BLaER1 (cell line): ENCODE data around the gene EFNA5.

ENCODE experiments used
- H3K27ac ChIP-seq: shearing (Covaris generic); formaldehyde crosslinking; 2 replicates; pipeline ENCODE4 v1.8.1; 2022
- H3K27me3 ChIP-seq: shearing (Covaris generic); formaldehyde crosslinking; 2 replicates; pipeline ENCODE4 v1.8.1; 2022
- H3K36me3 ChIP-seq: shearing (Covaris generic); formaldehyde crosslinking; 2 replicates; pipeline ENCODE4 v1.8.1; 2022
- H3K4me1 ChIP-seq: shearing (Covaris generic); formaldehyde crosslinking; 2 replicates; pipeline ENCODE4 v1.8.1; 2022
- H3K4me2 ChIP-seq: shearing (Covaris generic); formaldehyde crosslinking; 2 replicates; pipeline ENCODE4 v1.8.1; 2022
- H3K4me3 ChIP-seq: shearing (Covaris generic); formaldehyde crosslinking; 2 replicates; pipeline ENCODE4 v1.8.1; 2022
- H3K9ac ChIP-seq: shearing (Covaris generic); formaldehyde crosslinking; 2 replicates; pipeline ENCODE4 v1.8.1; 2022
- H3K9me3 ChIP-seq: shearing (Covaris generic); formaldehyde crosslinking; 2 replicates; pipeline ENCODE4 v1.8.1; 2022
- H4K20me1 ChIP-seq: shearing (Covaris generic); formaldehyde crosslinking; 2 replicates; pipeline ENCODE4 v1.8.1; 2022
- Cebpa-rat ChIP-seq: shearing (Covaris generic); IDR thresholded peaks from 2 replicates; pipeline ENCODE4 v1.8.1; 2022

Gene EFNA5

GRCh38 chr5:107430071-107430625 lies 240.6 kb downstream of the EFNA5 start:
- no peak overlapping the region for H3K4me3 ChIP-seq
- H3K9ac ChIP-seq: no peak overlapping the region
- H3K27me3 ChIP-seq: no peaks in the 10 kb centered on the region
- H3K27ac ChIP-seq: no peak overlapping the region
- no peaks in the 10 kb centered on the region for H3K36me3 ChIP-seq
- H4K20me1 ChIP-seq: no peaks in the 10 kb centered on the region
- TF ChIP-seq Cebpa-rat: no peak
- H3K4me1 ChIP-seq: no peaks in the 10 kb centered on the region
- H3K4me2 ChIP-seq: peak overlapping the region; percentile 39; the same call in 1 of the 2 replicates
- no peaks in the 10 kb centered on the region for H3K9me3 ChIP-seq

DNA sequence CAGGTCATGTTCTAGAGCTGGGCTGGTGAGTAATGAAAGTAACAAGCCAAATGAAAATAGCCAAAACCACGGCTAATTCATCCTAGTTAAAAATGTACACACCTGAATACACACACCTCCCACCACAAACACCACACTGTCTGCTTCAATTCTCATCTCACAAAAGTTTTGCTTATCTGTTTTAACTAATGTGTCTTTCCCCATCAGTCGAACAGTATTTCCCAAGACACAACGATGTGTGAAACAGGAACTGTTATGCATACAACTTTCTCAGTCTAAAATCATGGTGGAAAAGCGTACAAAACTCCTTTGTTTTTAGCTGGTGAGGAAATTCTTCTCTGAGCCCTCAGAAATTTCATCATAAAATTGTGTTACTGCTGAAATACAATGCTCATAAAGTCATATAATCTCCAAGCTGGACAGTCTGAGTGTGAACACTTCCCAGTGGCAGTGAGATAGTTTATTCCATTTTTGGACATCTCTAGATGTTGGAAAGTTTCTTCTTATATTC lies 242.4 kb downstream of the EFNA5 start:
- H3K4me2 ChIP-seq: no peak overlapping the region

GRCh38 chr5:107426872-107427271 lies 243.9 kb downstream of the EFNA5 start:
- H3K9me3 ChIP-seq: no peaks in the 10 kb centered on the region
- TF ChIP-seq Cebpa-rat: no peak
- H3K27ac ChIP-seq: no peak overlapping the region
- no peaks in the 10 kb centered on the region for H3K36me3 ChIP-seq
- H3K9ac ChIP-seq: no peak overlapping the region
- no peaks in the 10 kb centered on the region for H3K4me1 ChIP-seq
- H3K4me2 ChIP-seq: no peak overlapping the region
- H4K20me1 ChIP-seq: no peaks in the 10 kb centered on the region
- H3K27me3 ChIP-seq: no peaks in the 10 kb centered on the region
- H3K4me3 ChIP-seq: no peak overlapping the region

More for the DNA sequence above, 242.4 kb downstream of the EFNA5 start:
- Histone ChIP-seq H3K27me3 (no peaks in the 10 kb centered on the region), H3K9me3 (no peaks in the 10 kb centered on the region), H3K4me1 (no peaks in the 10 kb centered on the region), H4K20me1 (no peaks in the 10 kb centered on the region), H3K4me3 (no peak overlapping the region), H3K36me3 (no peaks in the 10 kb centered on the region), H3K9ac (no peak overlapping the region), H3K27ac (no peak overlapping the region)
- TF ChIP-seq Cebpa-rat: no peak

DNA sequence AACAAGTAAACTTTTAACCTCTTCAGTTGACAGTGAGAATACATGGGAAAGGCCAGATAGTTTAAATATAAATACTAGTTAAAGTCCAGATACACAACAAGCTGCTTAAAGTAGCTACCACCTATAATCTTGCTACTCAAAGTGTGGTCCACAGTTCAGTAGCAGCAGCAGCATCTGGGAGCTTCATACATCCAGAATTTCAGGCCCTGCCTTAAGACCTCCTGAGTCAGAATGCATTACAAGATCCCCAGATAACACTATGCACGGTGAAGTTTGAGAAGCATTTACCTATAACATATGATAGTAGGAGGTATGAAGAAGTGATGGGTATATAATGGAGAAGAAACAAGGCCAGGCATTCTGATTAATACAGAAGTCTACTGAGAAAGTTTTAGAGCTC lies 244.5 kb downstream of the EFNA5 start:
- Histone ChIP-seq H3K4me2 (no peak overlapping the region), H3K36me3 (no peaks in the 10 kb centered on the region), H3K9ac (no peak overlapping the region), H4K20me1 (no peaks in the 10 kb centered on the region), H3K9me3 (no peaks in the 10 kb centered on the region), H3K27ac (no peak overlapping the region), H3K4me1 (no peaks in the 10 kb centered on the region), H3K27me3 (no peaks in the 10 kb centered on the region), H3K4me3 (no peak overlapping the region)
- TF ChIP-seq Cebpa-rat: no peak

DNA sequence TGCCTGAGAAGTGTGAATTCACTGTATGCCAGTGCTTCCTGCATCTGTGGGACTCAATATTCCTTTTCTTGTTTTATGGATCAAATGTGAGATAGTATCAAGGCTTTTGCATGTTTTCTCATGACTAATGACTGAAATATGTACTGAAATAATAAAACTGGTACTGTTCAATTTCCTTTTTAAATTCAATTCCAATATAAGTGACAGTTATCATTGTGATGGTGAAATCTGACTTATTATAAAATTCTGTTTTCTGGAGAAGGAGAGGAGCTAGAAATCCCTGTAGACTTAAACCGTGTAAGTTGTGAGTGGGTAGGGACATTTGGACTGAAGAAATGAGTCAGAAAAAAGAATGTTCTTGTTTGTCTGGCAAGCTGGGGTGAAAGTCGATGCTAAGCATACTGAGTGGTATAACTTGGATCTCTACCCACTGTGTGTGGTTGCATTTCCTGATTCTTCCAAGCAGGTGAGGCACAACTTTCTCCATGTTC lies 245.2 kb downstream of the EFNA5 start:
- no peak overlapping the region for H3K27ac ChIP-seq
- no peaks in the 10 kb centered on the region for H3K36me3 ChIP-seq
- no peaks in the 10 kb centered on the region for H3K9me3 ChIP-seq
- H3K27me3 ChIP-seq: no peaks in the 10 kb centered on the region
- H4K20me1 ChIP-seq: no peaks in the 10 kb centered on the region
- H3K4me2 ChIP-seq: no peak overlapping the region
- H3K4me3 ChIP-seq: no peak overlapping the region
- TF ChIP-seq Cebpa-rat: no peak
- no peaks in the 10 kb centered on the region for H3K4me1 ChIP-seq
- H3K9ac ChIP-seq: no peak overlapping the region

GRCh38 chr5:107424491-107424890 lies 246.2 kb downstream of the EFNA5 start:
- no peaks in the 10 kb centered on the region for H3K36me3 ChIP-seq
- H3K27me3 ChIP-seq: no peaks in the 10 kb centered on the region
- no peaks in the 10 kb centered on the region for H4K20me1 ChIP-seq
- H3K27ac ChIP-seq: no peak overlapping the region
- no peak overlapping the region for H3K4me3 ChIP-seq
- no peaks in the 10 kb centered on the region for H3K9me3 ChIP-seq
- no peak overlapping the region for H3K9ac ChIP-seq
- no peak overlapping the region for H3K4me2 ChIP-seq
- no peaks in the 10 kb centered on the region for H3K4me1 ChIP-seq
- no peak for TF ChIP-seq Cebpa-rat

DNA sequence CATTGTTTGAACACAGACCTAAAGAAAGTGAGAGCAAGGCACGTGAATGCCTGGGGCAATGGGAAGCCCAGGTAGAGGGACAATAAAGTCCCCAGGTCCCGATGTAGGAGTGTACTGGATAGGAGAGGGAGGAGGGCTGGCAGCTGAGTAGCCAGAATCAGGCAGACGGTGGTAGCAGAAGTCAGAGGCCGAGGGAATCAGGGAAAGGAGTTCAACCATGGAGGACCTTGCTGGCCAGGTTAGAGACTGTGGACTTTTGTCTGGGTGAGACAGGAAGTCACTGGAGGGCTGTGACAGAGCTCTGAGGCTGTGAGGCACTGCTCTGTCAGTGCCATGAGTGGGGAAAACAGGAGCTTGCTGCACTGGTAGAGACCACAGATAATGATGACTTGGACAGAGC lies 248.2 kb downstream of the EFNA5 start:
- no peak for TF ChIP-seq Cebpa-rat
- H3K4me2 ChIP-seq: no peak overlapping the region
- H3K27ac ChIP-seq: no peak overlapping the region
- no peaks in the 10 kb centered on the region for H3K9me3 ChIP-seq
- H3K4me3 ChIP-seq: no peak overlapping the region
- no peak overlapping the region for H3K9ac ChIP-seq
- no peaks in the 10 kb centered on the region for H3K4me1 ChIP-seq
- no peaks in the 10 kb centered on the region for H4K20me1 ChIP-seq
- no peaks in the 10 kb centered on the region for H3K27me3 ChIP-seq
- H3K36me3 ChIP-seq: no peaks in the 10 kb centered on the region

DNA sequence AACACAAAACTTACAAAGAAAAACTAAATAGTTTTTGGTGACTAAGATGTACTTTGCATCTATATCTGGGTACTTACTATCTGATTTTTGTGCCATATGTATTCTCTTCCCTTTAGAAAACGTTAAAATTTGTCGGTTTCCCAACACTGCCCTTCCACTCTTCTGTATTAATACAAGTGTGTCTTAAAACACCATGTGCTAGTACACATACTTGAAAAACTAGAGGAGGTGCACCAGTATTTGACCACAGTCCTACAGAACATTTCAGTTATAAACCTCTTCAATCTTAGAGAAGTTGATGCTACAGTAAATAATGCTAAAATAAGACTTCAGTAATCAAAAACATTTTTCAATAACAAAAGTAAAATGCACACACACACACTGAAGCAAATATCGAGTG lies 251.2 kb downstream of the EFNA5 start:
- no peak overlapping the region for H3K27ac ChIP-seq
- no peak overlapping the region for H3K4me2 ChIP-seq
- no peak for TF ChIP-seq Cebpa-rat
- H3K4me3 ChIP-seq: no peak overlapping the region
- H3K9ac ChIP-seq: no peak overlapping the region
- H3K27me3 ChIP-seq: no peaks in the 10 kb centered on the region
- H3K9me3 ChIP-seq: no peaks in the 10 kb centered on the region
- H4K20me1 ChIP-seq: no peaks in the 10 kb centered on the region
- H3K36me3 ChIP-seq: no peaks in the 10 kb centered on the region
- no peaks in the 10 kb centered on the region for H3K4me1 ChIP-seq

DNA sequence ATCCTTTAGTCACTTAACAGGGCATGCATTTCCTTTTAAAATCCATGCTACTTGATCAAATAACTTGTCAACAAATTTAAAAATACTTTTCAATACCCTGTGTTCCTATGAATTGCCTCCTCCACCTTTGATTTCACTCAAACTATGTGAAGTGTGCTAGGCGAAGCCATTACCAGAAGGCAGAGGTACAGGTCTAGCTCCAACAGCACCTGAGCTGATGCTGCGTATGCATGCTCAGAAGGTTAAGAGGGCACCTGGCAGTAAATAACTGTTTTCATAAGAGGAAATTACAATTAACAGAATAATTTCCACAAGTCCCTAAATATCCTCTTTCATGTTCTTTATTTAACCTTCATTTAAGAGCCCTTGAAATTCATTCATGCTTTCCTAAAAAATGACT lies 251.8 kb downstream of the EFNA5 start:
- no peak for TF ChIP-seq Cebpa-rat
- H3K36me3 ChIP-seq: no peaks in the 10 kb centered on the region
- H4K20me1 ChIP-seq: no peaks in the 10 kb centered on the region
- no peak overlapping the region for H3K4me2 ChIP-seq
- no peaks in the 10 kb centered on the region for H3K9me3 ChIP-seq
- H3K4me3 ChIP-seq: no peak overlapping the region
- H3K9ac ChIP-seq: no peak overlapping the region
- no peaks in the 10 kb centered on the region for H3K27me3 ChIP-seq
- H3K4me1 ChIP-seq: no peaks in the 10 kb centered on the region
- no peak overlapping the region for H3K27ac ChIP-seq

DNA sequence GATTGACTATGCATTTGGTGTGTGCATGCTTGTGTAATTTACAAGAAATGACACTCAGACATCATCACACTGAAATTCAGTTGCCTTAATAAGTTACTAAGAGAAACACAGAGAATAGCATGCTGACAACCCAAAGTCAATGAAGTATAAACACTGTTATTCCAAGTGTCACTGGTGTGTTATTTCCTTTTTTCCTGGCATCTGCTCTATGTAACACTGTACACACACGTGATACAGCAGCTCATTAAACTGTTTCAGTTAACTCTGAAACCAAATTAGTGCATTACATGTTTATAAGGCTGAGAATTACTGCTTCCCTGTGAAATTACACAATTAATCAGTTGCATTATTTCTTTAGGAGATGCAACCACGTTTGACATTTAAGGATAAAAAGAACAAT lies 252.7 kb downstream of the EFNA5 start:
- H4K20me1 ChIP-seq: no peaks in the 10 kb centered on the region
- no peak overlapping the region for H3K4me2 ChIP-seq
- TF ChIP-seq Cebpa-rat: no peak
- no peaks in the 10 kb centered on the region for H3K9me3 ChIP-seq
- no peak overlapping the region for H3K27ac ChIP-seq
- H3K27me3 ChIP-seq: no peaks in the 10 kb centered on the region
- H3K9ac ChIP-seq: no peak overlapping the region
- no peak overlapping the region for H3K4me3 ChIP-seq
- no peaks in the 10 kb centered on the region for H3K4me1 ChIP-seq
- no peaks in the 10 kb centered on the region for H3K36me3 ChIP-seq

GRCh38 chr5:107415762-107416161 lies 255.0 kb downstream of the EFNA5 start:
- no peaks in the 10 kb centered on the region for H4K20me1 ChIP-seq
- no peaks in the 10 kb centered on the region for H3K4me1 ChIP-seq
- H3K4me3 ChIP-seq: no peak overlapping the region
- no peaks in the 10 kb centered on the region for H3K27me3 ChIP-seq
- TF ChIP-seq Cebpa-rat: no peak
- no peak overlapping the region for H3K27ac ChIP-seq
- H3K4me2 ChIP-seq: no peak overlapping the region
- H3K9ac ChIP-seq: no peak overlapping the region
- no peaks in the 10 kb centered on the region for H3K9me3 ChIP-seq
- no peaks in the 10 kb centered on the region for H3K36me3 ChIP-seq
